ENCODE measurements around the gene PSD2. TPM values are rescaled to one million over a fixed set of nuclear protein-coding genes. Genes with fewer than 3 reads are reported as not detected.

The PSD2 gene
- total RNA-seq, 4 donors from 2014 or later: under 0.01 to 0.17 (median 0.13) TPM; not detected in 1

DNA sequence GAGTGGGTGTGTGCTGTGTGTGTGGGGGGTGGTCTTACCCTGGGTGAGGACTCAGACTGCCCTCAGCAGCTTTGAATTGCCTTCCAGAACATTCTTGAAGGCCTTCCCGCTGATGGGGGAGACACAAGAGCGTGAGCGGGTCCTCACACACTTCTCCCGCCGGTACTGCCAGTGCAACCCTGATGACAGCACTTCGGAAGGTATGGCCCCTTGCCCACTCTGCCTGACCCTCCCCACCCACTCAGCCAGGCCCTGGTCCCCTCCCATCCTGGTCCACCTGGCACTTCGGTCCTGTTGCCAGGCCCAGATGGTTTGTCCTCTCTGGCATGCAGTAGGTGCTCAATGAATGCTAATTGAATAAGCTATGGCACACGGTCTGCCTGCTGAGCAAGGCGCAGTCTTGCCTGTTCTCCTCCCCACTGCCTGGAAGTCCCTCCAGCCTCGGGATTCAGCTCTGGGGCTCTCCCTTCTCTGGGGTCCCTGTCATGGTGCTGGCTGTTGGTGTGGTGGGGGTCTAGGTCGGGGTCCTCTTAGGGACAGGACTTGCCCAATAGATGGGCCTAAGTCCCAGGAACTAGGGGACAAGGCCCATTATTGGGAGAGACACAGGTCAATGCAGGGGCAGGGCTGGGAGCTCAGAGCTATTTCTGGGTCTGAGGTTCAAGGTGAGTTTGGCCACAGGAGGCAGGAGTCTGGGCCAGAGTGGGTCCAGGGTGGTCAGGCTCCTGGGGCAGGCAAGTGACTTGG, 26.4 kb downstream of the PSD2 start:
- no peaks in the 10 kb centered on the region for H3K27me3 ChIP-seq
- peaks cover 0 to 11% (median 6%) of the 10 kb centered on the region in 4 donors for H3K9me3 ChIP-seq
- no peak for DNase-seq (ENCODE audit: extremely low spot score)
- 92% methylated on average over 10 of the region's 11 CpGs for WGBS
- H3K4me1 ChIP-seq: no peaks in the 10 kb centered on the region
- H3K36me3 ChIP-seq: no peaks in the 10 kb centered on the region
- no peak for TF ChIP-seq POLR2A (IDR thresholded peaks at IDR 0.05; ENCODE audit: low read depth)
- TF ChIP-seq POLR2AphosphoS5 (IDR thresholded peaks at IDR 0.05): no peak
- TF ChIP-seq CTCF (IDR thresholded peaks at IDR 0.05): no peak
- no peak overlapping the region for H3K27ac ChIP-seq (replicated peaks in 1 of 4)
- no peak overlapping the region for H3K4me3 ChIP-seq
- intact Hi-C loops (cut with DNase I): no loop called here

GRCh38 chr5:139822553-139823425, 27.2 kb downstream of the PSD2 start:
- Histone ChIP-seq H3K27me3 (no peaks in the 10 kb centered on the region), H3K4me3 (no peak overlapping the region), H3K27ac (replicated peaks in 1 of 4) (no peak overlapping the region), H3K36me3 (no peaks in the 10 kb centered on the region), H3K4me1 (no peaks in the 10 kb centered on the region), H3K9me3 (peaks cover 0 to 11% (median 6%) of the 10 kb centered on the region in 4 donors)
- no peak for TF ChIP-seq CTCF (IDR thresholded peaks at IDR 0.05)
- TF ChIP-seq POLR2A (IDR thresholded peaks at IDR 0.05; ENCODE audit: low read depth): no peak
- TF ChIP-seq POLR2AphosphoS5 (IDR thresholded peaks at IDR 0.05): no peak
- TF ChIP-seq EP300 (IDR thresholded peaks at IDR 0.05): no peak
- intact Hi-C loops (cut with DNase I): no loop called here
- DNase-seq (ENCODE audit: extremely low spot score): no peak
- WGBS: 85% methylated on average over 17 of the region's 25 CpGs

GRCh38 chr5:139823757-139824355, 28.2 kb downstream of the PSD2 start:
- Histone ChIP-seq H3K27ac (replicated peaks in 1 of 4) (no peak overlapping the region), H3K27me3 (no peaks in the 10 kb centered on the region), H3K9me3 (peaks cover 0 to 4% (median 3%) of the 10 kb centered on the region in 4 donors), H3K4me3 (no peak overlapping the region), H3K36me3 (no peaks in the 10 kb centered on the region), H3K4me1 (no peaks in the 10 kb centered on the region)
- intact Hi-C loops (cut with DNase I): no loop called here
- TF ChIP-seq CTCF (IDR thresholded peaks at IDR 0.05) (no peak), POLR2A (IDR thresholded peaks at IDR 0.05; ENCODE audit: low read depth) (no peak), POLR2AphosphoS5 (IDR thresholded peaks at IDR 0.05) (no peak), EP300 (IDR thresholded peaks at IDR 0.05) (no peak)
- WGBS: 84% methylated on average over 7 of the region's 7 CpGs
- no peak for DNase-seq (ENCODE audit: extremely low spot score)

GRCh38 chr5:139825690-139826089, 30.1 kb downstream of the PSD2 start:
- no peak overlapping the region for H3K4me3 ChIP-seq
- 85% methylated on average over 7 of the region's 7 CpGs for WGBS
- TF ChIP-seq EP300 (IDR thresholded peaks at IDR 0.05) (no peak), POLR2A (IDR thresholded peaks at IDR 0.05; ENCODE audit: low read depth) (no peak), POLR2AphosphoS5 (IDR thresholded peaks at IDR 0.05) (no peak), CTCF (IDR thresholded peaks at IDR 0.05) (no peak)
- no peak overlapping the region for H3K27ac ChIP-seq (replicated peaks in 1 of 4)
- intact Hi-C loops (cut with DNase I): no loop called here
- H3K9me3 ChIP-seq: no peaks in the 10 kb centered on the region
- H3K27me3 ChIP-seq: no peaks in the 10 kb centered on the region
- no peaks in the 10 kb centered on the region for H3K4me1 ChIP-seq
- no peaks in the 10 kb centered on the region for H3K36me3 ChIP-seq
- no peak for DNase-seq (ENCODE audit: extremely low spot score)

All from esophagus muscularis mucosa (tissue), 4 donors.